ENCODE measurements around the gene DDAH1.

DNA sequence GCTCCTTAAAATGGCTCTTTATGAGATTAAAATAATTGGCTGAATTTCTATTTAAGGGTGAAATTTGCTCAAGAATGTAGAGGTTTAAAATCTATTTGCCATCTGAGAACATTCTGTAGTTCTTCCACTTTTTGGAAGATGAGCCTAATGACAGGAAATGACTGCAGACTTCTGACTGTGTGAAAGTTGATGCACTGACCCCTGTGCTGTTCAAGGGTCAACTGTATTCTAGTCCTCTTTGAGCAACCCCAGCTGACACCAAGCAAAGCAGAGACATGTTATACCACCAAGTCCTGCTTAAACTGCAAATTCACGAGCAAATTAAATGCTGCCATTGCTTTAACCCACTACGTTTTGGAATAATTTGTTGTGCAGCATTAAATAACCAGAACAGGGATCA lies 26.6 kb downstream of the DDAH1 start:
- TF ChIP-seq, protein P1, sequence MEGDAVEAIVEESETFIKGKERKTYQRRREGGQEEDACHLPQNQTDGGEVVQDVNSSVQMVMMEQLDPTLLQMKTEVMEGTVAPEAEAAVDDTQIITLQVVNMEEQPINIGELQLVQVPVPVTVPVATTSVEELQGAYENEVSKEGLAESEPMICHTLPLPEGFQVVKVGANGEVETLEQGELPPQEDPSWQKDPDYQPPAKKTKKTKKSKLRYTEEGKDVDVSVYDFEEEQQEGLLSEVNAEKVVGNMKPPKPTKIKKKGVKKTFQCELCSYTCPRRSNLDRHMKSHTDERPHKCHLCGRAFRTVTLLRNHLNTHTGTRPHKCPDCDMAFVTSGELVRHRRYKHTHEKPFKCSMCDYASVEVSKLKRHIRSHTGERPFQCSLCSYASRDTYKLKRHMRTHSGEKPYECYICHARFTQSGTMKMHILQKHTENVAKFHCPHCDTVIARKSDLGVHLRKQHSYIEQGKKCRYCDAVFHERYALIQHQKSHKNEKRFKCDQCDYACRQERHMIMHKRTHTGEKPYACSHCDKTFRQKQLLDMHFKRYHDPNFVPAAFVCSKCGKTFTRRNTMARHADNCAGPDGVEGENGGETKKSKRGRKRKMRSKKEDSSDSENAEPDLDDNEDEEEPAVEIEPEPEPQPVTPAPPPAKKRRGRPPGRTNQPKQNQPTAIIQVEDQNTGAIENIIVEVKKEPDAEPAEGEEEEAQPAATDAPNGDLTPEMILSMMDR (IDR thresholded peaks at IDR 0.05): no peak
- TF ChIP-seq EP300 (IDR thresholded peaks at IDR 0.05): no peak
- TF ChIP-seq POLR2A (IDR thresholded peaks at IDR 0.05): no peak

Data from ovary (tissue), 3 donors.